GM23248 (cell line): ENCODE measurements around the gene WASHC4. TPM values are rescaled to one million over a fixed set of nuclear protein-coding genes. Genes with fewer than 3 reads are reported as not detected.

Source experiments
- DNase-seq: peaks from one replicate; pipeline ENCODE4 v3.0.0-alpha.2; 2015
- H2AFZ ChIP-seq: fragments of 200-600 bp; sonication (generic); 2 replicates; pipeline ENCODE4 v1.6.1; 2016; ENCODE audit warnings: antibody characterized with exemption
- H3F3A ChIP-seq: fragments of 200-600 bp; sonication (generic); 2 replicates; pipeline ENCODE4 v1.6.1; 2016; ENCODE audit warnings: mild to moderate bottlenecking, antibody characterized with exemption, mixed run types; ENCODE audit not compliant: insufficient read depth
- H3K27ac ChIP-seq: fragments of 200-600 bp; sonication (generic); 2 replicates; pipeline ENCODE4 v1.5.1; 2016; ENCODE audit warnings: mild to moderate bottlenecking
- H3K27me3 ChIP-seq: fragments of 200-600 bp; sonication (generic); replicated peaks from 2 replicates; pipeline ENCODE4 v1.6.1; 2016; ENCODE audit warnings: mild to moderate bottlenecking; ENCODE audit not compliant: insufficient read depth
- H3K36me3 ChIP-seq: fragments of 200-600 bp; sonication (generic); 2 replicates; pipeline ENCODE4 v1.6.1; 2016; ENCODE audit warnings: low read depth, mild to moderate bottlenecking
- H3K4me1 ChIP-seq: fragments of 200-600 bp; sonication (generic); 2 replicates; pipeline ENCODE4 v1.6.1; 2016; ENCODE audit warnings: mild to moderate bottlenecking; ENCODE audit not compliant: insufficient read depth
- H3K4me2 ChIP-seq: fragments of 200-600 bp; sonication (generic); one replicate; pipeline ENCODE4 v1.6.1; 2016; ENCODE audit warnings: mild to moderate bottlenecking; ENCODE audit not compliant: unreplicated experiment
- H3K4me3 ChIP-seq: fragments of 200-600 bp; sonication (generic); 2 replicates; pipeline ENCODE4 v1.5.1; 2016; ENCODE audit warnings: mild to moderate bottlenecking
- H3K79me2 ChIP-seq: fragments of 200-600 bp; sonication (generic); 2 replicates; pipeline ENCODE4 v1.6.1; 2016; ENCODE audit warnings: mild to moderate bottlenecking; ENCODE audit not compliant: insufficient read depth
- H3K9ac ChIP-seq: fragments of 200-600 bp; sonication (generic); 2 replicates; pipeline ENCODE4 v1.6.1; 2016; ENCODE audit warnings: mild to moderate bottlenecking
- H3K9me2 ChIP-seq: fragments of 200-600 bp; sonication (generic); 2 replicates; pipeline ENCODE4 v1.6.1; 2016; ENCODE audit warnings: mixed run types, mild to moderate bottlenecking, moderate library complexity; ENCODE audit not compliant: insufficient read depth
- H3K9me3 ChIP-seq: fragments of 200-600 bp; sonication (generic); one replicate; pipeline ENCODE4 v1.6.1; 2017; ENCODE audit warnings: low read depth
- H4K20me1 ChIP-seq: fragments of 200-600 bp; sonication (generic); 2 replicates; pipeline ENCODE4 v1.6.0; 2016; ENCODE audit not compliant: insufficient read depth
- EZH2 ChIP-seq: fragments of 200-600 bp; sonication (generic); IDR thresholded peaks from 2 replicates; pipeline ENCODE4 v1.6.1; 2018; ENCODE audit warnings: antibody characterized with exemption, mild to moderate bottlenecking; ENCODE audit not compliant: insufficient read depth, poor library complexity, severe bottlenecking
- EZH2phosphoT487 ChIP-seq: fragments of 200-600 bp; sonication (generic); IDR thresholded peaks from 2 replicates; pipeline ENCODE4 v1.6.1; 2018; ENCODE audit warnings: antibody characterized with exemption, moderate library complexity, mild to moderate bottlenecking, low read depth; ENCODE audit not compliant: insufficient read depth
- WGBS, 2 experiments: methylation state at CpG; one replicate each; pipeline ENCODE4 v1.1.6; 2015 to 2017; ENCODE audit warnings: low lambda C conversion rate in 2 of 2, low coverage in 1 of 2; ENCODE audit errors: missing lambda C conversion rate in 2 of 2; 5-methylcytosine and 5-hydroxymethylcytosine counted together
- in situ Hi-C: fragments of 300-500 bp; cut with MboI; formaldehyde crosslinking; loops from 2 replicates; pipeline ENCODE4 v1.15.0; 2020
- polyA plus RNA-seq: library from polyadenylated mRNA; unstranded; fragments of >200 nt; fragmentation: Nextera tagmentation; extraction: Ambion mirVana; gene quantifications from 2 replicates; pipeline ENCODE4 v1.2.1, GENCODE V29; 2016
- total RNA-seq: library from RNA; depleted of rRNA; stranded (reverse); fragments of >200 nt; shearing (Covaris generic); gene quantifications from 2 replicates; pipeline ENCODE4 v1.2.3, GENCODE V29; 2014

WASHC4 gene
- total and polyA plus RNA-seq, 2 experiments from 2014 or later, result 53.5 to 63.4 TPM

GRCh38 chr12:105099356-105099755 lies 8.2 kb upstream of the WASHC4 start:
- Histone ChIP-seq H3F3A (no peaks in the 10 kb centered on the region; the same call in 1 of the 2 replicates), H2AFZ (peak overlapping the region; percentile 44), H3K4me1 (peaks cover 10% of the 10 kb centered on the region), H3K4me3 (no peak overlapping the region), H3K27me3 (no peaks in the 10 kb centered on the region), H3K9me2 (no peaks in the 10 kb centered on the region), H3K9me3 (no peaks in the 10 kb centered on the region), H3K27ac (no peak overlapping the region), H3K4me2 (no peak overlapping the region), H3K9ac (no peak overlapping the region), H4K20me1 (no peaks in the 10 kb centered on the region), H3K36me3 (no peaks in the 10 kb centered on the region), H3K79me2 (no peaks in the 10 kb centered on the region)
- 85 to 95% methylated on average over 1 of the region's 1 CpG for WGBS, 2 experiments
- in situ Hi-C loops, result no loop called here
- no peak for TF ChIP-seq EZH2
- no peak for TF ChIP-seq EZH2phosphoT487
- no peak for DNase-seq

GRCh38 chr12:105100207-105100985 lies 7.1 kb upstream of the WASHC4 start:
- DNase-seq, result peak; percentile 77
- Histone ChIP-seq H3K27me3 (no peaks in the 10 kb centered on the region), H3K9me2 (no peaks in the 10 kb centered on the region), H3F3A (no peaks in the 10 kb centered on the region; the same call in 1 of the 2 replicates), H3K4me1 (peaks cover 10% of the 10 kb centered on the region), H3K4me3 (peak overlapping the region; percentile 58), H2AFZ (peak overlapping the region; percentile 84), H3K9me3 (no peaks in the 10 kb centered on the region), H3K36me3 (no peaks in the 10 kb centered on the region), H3K79me2 (no peaks in the 10 kb centered on the region), H4K20me1 (no peaks in the 10 kb centered on the region), H3K9ac (peak overlapping the region; percentile 52), H3K27ac (0 out of 2 replicates have a peak overlapping the region, but pooled peaks have one; percentile 0), H3K4me2 (peak overlapping the region; percentile 62)
- TF ChIP-seq EZH2phosphoT487 (no peak), EZH2 (no peak)
- in situ Hi-C loops, result no loop called here
- WGBS, 2 experiments, result 34 to 40% methylated on average over 7 of the region's 7 CpGs

GRCh38 chr12:105100998-105101397 lies 6.5 kb upstream of the WASHC4 start:
- no peak overlapping the region for H3K4me3 ChIP-seq

DNA sequence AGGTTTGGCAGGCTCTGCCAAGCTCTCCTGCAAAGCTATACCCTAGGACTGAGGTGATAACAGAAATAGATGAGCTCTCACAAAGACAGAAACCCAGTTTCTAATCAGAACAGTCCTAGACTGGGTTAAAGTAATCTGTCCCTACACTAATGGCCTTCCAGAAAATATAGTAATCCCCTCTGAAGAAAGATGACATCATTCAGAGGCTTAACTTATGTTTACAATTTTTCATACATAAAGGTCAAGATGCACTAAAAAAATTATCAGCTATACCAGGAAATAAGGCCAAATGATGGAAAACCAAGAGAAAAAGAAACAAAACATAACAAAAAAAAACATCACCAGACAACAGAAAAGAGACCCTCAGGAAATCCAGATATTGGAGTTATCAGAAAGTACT lies 4.9 kb upstream of the WASHC4 start:
- H3K9me2 ChIP-seq, result no peaks in the 10 kb centered on the region
- no peaks in the 10 kb centered on the region; the same call in 1 of the 2 replicates for H3F3A ChIP-seq
- in situ Hi-C loops, result no loop called here
- H3K4me2 ChIP-seq, result no peak overlapping the region
- no peak overlapping the region for H3K4me3 ChIP-seq
- no peaks in the 10 kb centered on the region for H4K20me1 ChIP-seq
- H3K79me2 ChIP-seq, result no peaks in the 10 kb centered on the region
- H3K9ac ChIP-seq, result no peak overlapping the region
- TF ChIP-seq EZH2, result no peak
- no peak for TF ChIP-seq EZH2phosphoT487
- no peak for DNase-seq
- H3K27me3 ChIP-seq, result no peaks in the 10 kb centered on the region
- H3K27ac ChIP-seq, result no peak overlapping the region
- no peaks in the 10 kb centered on the region for H3K36me3 ChIP-seq
- H2AFZ ChIP-seq, result no peak overlapping the region
- peaks cover 10% of the 10 kb centered on the region for H3K4me1 ChIP-seq
- H3K9me3 ChIP-seq, result no peaks in the 10 kb centered on the region

More at GRCh38 chr12:105100998-105101397, 6.5 kb upstream of the WASHC4 start:
- peaks cover 10% of the 10 kb centered on the region for H3K4me1 ChIP-seq
- no peak overlapping the region for H3K4me2 ChIP-seq
- peak overlapping the region; percentile 84 for H2AFZ ChIP-seq
- TF ChIP-seq EZH2, result no peak
- no peaks in the 10 kb centered on the region for H3K9me2 ChIP-seq
- no peaks in the 10 kb centered on the region for H3K36me3 ChIP-seq
- peak overlapping the region; percentile 52; the same call in 1 of the 2 replicates for H3K9ac ChIP-seq
- peak; percentile 58 for DNase-seq
- no peaks in the 10 kb centered on the region; the same call in 1 of the 2 replicates for H3F3A ChIP-seq
- H4K20me1 ChIP-seq, result no peaks in the 10 kb centered on the region
- no peaks in the 10 kb centered on the region for H3K79me2 ChIP-seq
- H3K27ac ChIP-seq, result 0 out of 2 replicates have a peak overlapping the region, but pooled peaks have one; percentile 0
- no peaks in the 10 kb centered on the region for H3K27me3 ChIP-seq
- no peaks in the 10 kb centered on the region for H3K9me3 ChIP-seq
- in situ Hi-C loops, result no loop called here
